ENCODE results near the gene TBC1D3E.
"Not testable (repeated sequence)": the region's sequence is repeated elsewhere in the genome, so short reads cannot be mapped to it uniquely, and the experiment has no call there.

TBC1D3E gene

GRCh38 chr17:38127651-38128050 lies at the start of gene TBC1D3E:
TBC1D3E (plus strand) TSS chr17:38127951; CDS start chr17:38129496, 1,545 bp downstream.
- not testable (repeated sequence) for DNase-seq

GRCh38 chr17:38087344-38087743 lies 40.4 kb upstream of the TBC1D3E start:
- DNase-seq, result not testable (repeated sequence)

GRCh38 chr17:38088120-38088519 lies 39.6 kb upstream of the TBC1D3E start:
- not testable (repeated sequence) for DNase-seq

DNA sequence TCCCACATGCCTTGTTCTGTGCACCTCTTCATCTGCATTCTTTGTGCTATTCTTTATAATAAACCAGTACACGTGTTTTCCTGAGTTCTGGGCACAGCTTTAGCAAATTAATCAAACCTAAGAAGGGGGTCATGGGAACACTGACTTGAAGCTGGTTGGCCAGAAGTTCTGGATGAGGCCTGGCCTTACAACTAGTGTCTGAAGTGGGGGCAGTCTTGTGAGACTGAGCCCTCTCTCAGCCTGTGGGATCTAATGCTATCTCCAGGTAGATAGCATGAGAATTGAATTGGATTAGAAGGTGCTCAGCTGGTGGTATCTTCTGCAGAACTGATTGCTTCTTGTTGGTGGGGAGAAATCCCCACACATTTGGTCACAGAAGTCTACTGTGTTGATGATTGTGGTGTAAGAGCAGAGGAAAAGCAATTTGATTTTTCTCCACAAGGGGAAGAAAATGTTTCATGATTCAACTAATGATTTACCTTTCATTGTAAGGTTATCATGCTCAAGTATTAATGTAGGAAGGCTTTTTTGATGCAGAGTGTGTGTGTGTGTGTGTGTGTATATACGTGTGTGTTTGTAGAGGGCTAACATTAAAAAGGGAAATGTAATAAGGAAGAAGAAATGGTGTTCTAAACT lies 33.6 kb upstream of the TBC1D3E start:
- not testable (repeated sequence) for DNase-seq

- DNase-seq, result not testable (repeated sequence)
Observed at GRCh38 chr17:38099262-38099661, 28.5 kb upstream of the TBC1D3E start.

DNA sequence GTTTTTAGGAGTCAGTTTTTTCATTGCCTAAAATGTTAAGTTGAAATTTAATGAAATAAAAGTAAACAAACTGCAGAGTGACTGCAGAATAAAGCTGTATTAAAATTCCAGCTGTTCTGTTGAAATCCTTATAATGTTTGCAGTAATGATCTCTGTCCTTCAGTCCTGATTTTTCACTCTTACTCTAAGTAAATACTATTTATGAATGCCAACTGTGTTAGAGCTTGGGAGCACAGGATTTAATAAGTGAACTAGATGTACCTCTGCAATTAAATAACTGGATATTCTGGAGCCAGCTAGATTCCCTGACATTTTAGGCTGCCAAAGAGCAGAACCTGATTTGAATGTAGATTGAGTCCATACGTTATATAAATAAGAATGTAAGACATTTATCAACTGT lies 7.9 kb upstream of the TBC1D3E start:
- not testable (repeated sequence) for DNase-seq

DNA sequence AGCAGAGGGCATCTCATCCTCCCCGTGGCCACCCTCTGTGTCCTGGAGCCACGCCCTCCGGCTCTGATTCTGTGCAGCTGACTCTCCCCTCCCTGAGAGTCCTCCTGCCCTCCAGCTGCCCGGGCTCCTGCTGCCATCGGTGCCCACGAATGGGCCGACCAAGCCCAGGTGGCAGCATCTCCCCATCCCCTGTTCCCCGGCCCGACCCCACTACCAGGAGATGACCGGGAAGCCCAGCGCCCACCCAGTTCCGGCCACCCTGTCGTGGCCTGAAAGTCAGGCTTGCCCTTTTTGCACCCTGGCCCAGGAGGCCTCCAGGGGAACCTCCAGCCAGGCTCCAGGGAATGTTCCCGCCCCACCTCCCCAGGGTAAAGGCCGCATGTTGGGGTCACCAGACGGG lies 7.1 kb downstream of the TBC1D3E start:
- not testable (repeated sequence) for DNase-seq

Data from islet precursor cell (in vitro differentiated cells).